K562 (cell line): ENCODE measurements around the gene SLC7A8.
"Not testable (repeated sequence)": the region's sequence is repeated elsewhere in the genome, so short reads cannot be mapped to it uniquely, and the experiment has no call there.

Experiments used
- BHLHE40 ChIP-seq: IDR thresholded peaks from 2 replicates; pipeline ENCODE4 v1.6.1; 2011; ENCODE audit warnings: low read length, improper control_type of control experiment
- KDM1A ChIP-seq, 2 experiments: fragments of 450-650 bp; IDR thresholded peaks; 2 replicates each; pipeline ENCODE4 v1.6.1; 2016; ENCODE audit warnings: mild to moderate bottlenecking in 2 of 2
- MAFG ChIP-seq: fragments of 450-650 bp; conservative IDR thresholded peaks from 2 replicates; pipeline ENCODE4 v1.6.1; 2016; ENCODE audit warnings: missing genetic modification characterization, missing compliant biosample characterization
- RFX5 ChIP-seq: IDR thresholded peaks from 2 replicates; pipeline ENCODE4 v1.6.1; 2011; ENCODE audit warnings: low read depth, mild to moderate bottlenecking, improper control_type of control experiment, low read length
- SMAD3 ChIP-seq: fragments of 450-650 bp; formaldehyde crosslinking; conservative IDR thresholded peaks from 2 replicates; pipeline ENCODE4 v1.4.0; 2020; ENCODE audit warnings: mild to moderate bottlenecking
- TCF7 ChIP-seq: sonication (generic); IDR thresholded peaks from 2 replicates; pipeline ENCODE4 v1.6.1; 2016; ENCODE audit warnings: antibody characterized with exemption, borderline replicate concordance
- U2AF1 ChIP-seq: fragments of 200-400 bp; formaldehyde crosslinking; optimal IDR thresholded peaks from 2 replicates; pipeline ENCODE3; 2017; ENCODE audit warnings: mild to moderate bottlenecking, low read depth, low read length, moderate library complexity
- ZNF174 ChIP-seq: fragments of 250-450 bp; sonication (Bioruptor Pico); IDR thresholded peaks from 2 replicates; pipeline ENCODE4 v1.4.0; 2020; ENCODE audit warnings: mild to moderate bottlenecking
- ZNF408 ChIP-seq: fragments of 250-450 bp; sonication (Bioruptor Pico); IDR thresholded peaks from 2 replicates; pipeline ENCODE4 v1.4.0; 2020; ENCODE audit warnings: low read depth, mild to moderate bottlenecking, moderate library complexity
- ZNF707 ChIP-seq: fragments of 250-450 bp; sonication (Bioruptor Pico); conservative IDR thresholded peaks from 2 replicates; pipeline ENCODE4 v1.8.0; 2022; ENCODE audit warnings: inconsistent platforms, mild to moderate bottlenecking, moderate library complexity
- TF ChIP-seq, protein P1 (sequence below), 3 experiments: IDR thresholded peaks in 2 of 3; conservative IDR thresholded peaks in 1 of 3; 2 replicates each; pipeline ENCODE4 v1.5.1; 2011 to 2012; ENCODE audit warnings: low read length in 3 of 3, mild to moderate bottlenecking in 3 of 3, control low read depth in 2 of 3, improper control_type of control experiment in 1 of 3, inconsistent platforms in 1 of 3, low read depth in 1 of 3, mixed read lengths in 1 of 3, moderate library complexity in 1 of 3; ENCODE audit not compliant: insufficient read depth in 2 of 3
- TF ChIP-seq, protein P2 (sequence below): sonication (generic); formaldehyde crosslinking; IDR thresholded peaks from 2 replicates; pipeline ENCODE4 v1.9.0; 2022; ENCODE audit warnings: mild to moderate bottlenecking, missing genetic modification reagents

DNA sequence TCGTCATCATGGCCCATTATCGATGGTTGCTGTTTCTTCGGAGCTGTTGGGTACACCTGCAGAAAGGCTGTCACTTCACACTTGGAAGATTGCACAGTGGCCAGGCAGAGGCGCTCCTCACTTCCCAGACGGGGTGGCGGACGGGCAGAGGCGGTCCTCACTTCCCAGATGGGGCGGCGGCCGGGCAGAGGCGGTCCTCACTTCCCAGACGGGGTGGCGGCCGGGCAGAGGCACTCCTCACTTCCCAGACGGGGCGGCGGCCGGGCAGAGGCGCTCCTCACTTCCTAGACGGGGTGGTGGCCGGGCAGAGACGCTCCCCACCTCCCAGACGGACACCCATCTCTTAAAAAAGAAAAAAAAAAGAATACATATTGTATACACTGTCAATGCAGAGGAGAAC is 75.3 kb downstream of the SLC7A8 start:
- TF ChIP-seq U2AF1; BHLHE40; ZNF707 (CRISPR knock-in tag); ZNF174; RFX5; TCF7; KDM1A (IDR thresholded peaks at IDR 0.05); SMAD3 (CRISPR knock-in tag); MAFG (tag); ZNF408 (CRISPR knock-in tag): not testable (repeated sequence)
- TF ChIP-seq, protein P1, sequence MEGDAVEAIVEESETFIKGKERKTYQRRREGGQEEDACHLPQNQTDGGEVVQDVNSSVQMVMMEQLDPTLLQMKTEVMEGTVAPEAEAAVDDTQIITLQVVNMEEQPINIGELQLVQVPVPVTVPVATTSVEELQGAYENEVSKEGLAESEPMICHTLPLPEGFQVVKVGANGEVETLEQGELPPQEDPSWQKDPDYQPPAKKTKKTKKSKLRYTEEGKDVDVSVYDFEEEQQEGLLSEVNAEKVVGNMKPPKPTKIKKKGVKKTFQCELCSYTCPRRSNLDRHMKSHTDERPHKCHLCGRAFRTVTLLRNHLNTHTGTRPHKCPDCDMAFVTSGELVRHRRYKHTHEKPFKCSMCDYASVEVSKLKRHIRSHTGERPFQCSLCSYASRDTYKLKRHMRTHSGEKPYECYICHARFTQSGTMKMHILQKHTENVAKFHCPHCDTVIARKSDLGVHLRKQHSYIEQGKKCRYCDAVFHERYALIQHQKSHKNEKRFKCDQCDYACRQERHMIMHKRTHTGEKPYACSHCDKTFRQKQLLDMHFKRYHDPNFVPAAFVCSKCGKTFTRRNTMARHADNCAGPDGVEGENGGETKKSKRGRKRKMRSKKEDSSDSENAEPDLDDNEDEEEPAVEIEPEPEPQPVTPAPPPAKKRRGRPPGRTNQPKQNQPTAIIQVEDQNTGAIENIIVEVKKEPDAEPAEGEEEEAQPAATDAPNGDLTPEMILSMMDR (IDR thresholded peaks at IDR 0.05 in 2 of 3, conservative IDR thresholded peaks at IDR 0.05 in 1 of 3; ENCODE audit: insufficient read depth in 2 of 3, low read depth in 1 of 3, low read length in 3 of 3), result not testable (repeated sequence)
- TF ChIP-seq, protein P2, sequence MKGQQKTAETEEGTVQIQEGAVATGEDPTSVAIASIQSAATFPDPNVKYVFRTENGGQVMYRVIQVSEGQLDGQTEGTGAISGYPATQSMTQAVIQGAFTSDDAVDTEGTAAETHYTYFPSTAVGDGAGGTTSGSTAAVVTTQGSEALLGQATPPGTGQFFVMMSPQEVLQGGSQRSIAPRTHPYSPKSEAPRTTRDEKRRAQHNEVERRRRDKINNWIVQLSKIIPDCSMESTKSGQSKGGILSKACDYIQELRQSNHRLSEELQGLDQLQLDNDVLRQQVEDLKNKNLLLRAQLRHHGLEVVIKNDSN (CRISPR knock-in tag), result not testable (repeated sequence)
